ENCODE data around the gene THRAP3.

GRCh38 chr1:36178471-36179219 is 45.6 kb upstream of the THRAP3 start:
- TF ChIP-seq EZH2 (IDR thresholded peaks at IDR 0.05) (no peak), POLR2AphosphoS5 (IDR thresholded peaks at IDR 0.05; ENCODE audit: borderline replicate concordance, low read depth, low read length) (no peak), FOXP2 (optimal IDR thresholded peaks at IDR 0.05; ENCODE audit: control extremely low read depth, extremely low read length, insufficient read depth) (no peak)
